GM21381 (cell line): ENCODE measurements around the gene MAP3K14.
"Not testable (repeated sequence)": the region's sequence is repeated elsewhere in the genome, so short reads cannot be mapped to it uniquely, and the experiment has no call there.

Experiments used
- ATAC-seq: cut with Tn5 transposase; IDR thresholded peaks from one replicate; pipeline ENCODE4 v1.9.1; 2021; ENCODE audit warnings: mild to moderate bottlenecking, moderate library complexity; ENCODE audit not compliant: unreplicated experiment

Gene MAP3K14

GRCh38 chr17:45316434-45317110 lies at the start of gene MAP3K14:
Gene MAP3K14 (minus strand): TSS chr17:45317020. CDS start chr17:45290745, 26,275 bp downstream.
- peak; percentile 21 for ATAC-seq

DNA sequence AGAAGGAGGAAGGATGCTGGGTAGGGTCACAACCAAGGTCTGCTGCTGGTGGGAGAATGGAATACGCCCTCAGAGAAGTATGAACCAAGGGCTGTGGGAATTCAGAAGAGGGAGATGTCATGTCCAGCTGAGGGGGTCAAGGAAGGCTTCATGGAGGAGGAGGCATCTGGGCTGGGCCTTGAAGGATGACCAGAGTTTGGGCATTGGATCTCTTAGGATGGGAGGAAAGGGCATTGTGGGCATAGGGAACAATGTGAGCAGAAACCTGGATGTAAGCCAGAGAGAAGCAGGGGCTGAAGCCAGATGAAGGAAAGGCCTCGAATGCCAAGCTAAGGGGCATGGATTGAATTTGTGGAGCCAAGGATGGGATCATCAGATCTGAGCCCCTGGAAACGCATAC lies 49.2 kb upstream of the MAP3K14 start:
- ATAC-seq = no peak

DNA sequence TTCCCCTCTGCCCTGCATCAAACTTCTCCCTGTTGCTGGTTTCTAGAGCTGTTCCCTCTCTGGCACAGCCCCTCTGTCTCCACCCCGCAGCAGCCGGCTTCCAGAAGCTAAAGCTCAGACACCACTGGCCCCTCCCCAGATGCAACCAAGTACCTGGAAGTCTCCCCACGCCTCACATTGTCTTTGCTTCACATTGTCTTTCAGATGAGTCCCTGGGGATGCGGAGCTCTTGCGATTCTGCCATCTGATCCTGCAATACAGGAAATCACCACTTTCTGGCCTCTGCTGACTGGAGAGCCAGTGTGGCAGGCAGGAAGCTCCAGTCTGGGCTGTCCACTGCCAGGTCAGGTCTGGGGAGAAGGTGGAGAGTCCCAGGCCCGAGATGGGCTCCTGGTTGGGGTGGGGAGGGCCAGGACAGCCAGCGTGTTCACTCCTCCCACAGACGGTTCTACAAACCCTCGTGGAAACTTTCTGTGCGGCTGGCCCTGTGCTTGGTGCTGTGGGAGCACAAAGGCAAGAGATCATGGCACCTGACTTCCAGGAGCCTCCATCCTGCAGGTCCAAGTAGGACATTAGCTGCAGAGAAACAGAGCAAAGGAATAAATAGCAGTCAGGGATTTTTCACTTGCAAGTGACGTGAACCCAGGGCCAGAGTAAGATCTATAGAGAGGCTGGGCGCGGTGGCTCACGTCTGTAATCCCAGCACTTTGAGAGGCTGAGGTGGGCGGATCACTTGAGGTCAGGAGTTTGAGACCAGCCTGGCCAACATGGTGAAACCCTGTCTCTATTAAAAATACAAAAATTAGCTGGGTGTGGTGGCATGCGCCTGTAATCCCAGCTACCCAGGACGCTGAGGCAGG lies 47.9 kb upstream of the MAP3K14 start:
- ATAC-seq = no peak

GRCh38 chr17:45363498-45363897 lies 46.7 kb upstream of the MAP3K14 start:
- no peak for ATAC-seq

DNA sequence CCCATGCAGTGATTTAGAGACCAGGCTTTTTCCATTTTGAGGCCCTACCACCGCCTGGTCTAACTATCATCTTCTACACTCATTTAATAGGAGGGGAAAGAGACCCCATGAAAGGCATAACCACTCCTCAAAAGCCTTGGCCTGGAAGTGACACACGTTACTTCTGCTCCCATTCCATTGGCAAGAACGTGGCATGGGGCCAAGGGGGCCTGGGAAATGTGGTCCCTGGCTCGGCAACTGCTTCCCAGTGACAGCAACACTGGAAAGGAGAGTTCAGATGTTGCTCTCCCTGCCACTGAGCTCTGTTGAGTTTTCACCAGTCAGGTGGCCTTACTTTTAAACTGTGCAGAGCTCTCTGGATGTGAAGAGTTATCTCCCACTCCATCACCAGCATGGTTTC lies 45.2 kb upstream of the MAP3K14 start:
- ATAC-seq = no peak

GRCh38 chr17:45361451-45361850 lies 44.6 kb upstream of the MAP3K14 start:
- no peak for ATAC-seq

GRCh38 chr17:45357364-45357997 lies 40.7 kb upstream of the MAP3K14 start:
- ATAC-seq = no peak

DNA sequence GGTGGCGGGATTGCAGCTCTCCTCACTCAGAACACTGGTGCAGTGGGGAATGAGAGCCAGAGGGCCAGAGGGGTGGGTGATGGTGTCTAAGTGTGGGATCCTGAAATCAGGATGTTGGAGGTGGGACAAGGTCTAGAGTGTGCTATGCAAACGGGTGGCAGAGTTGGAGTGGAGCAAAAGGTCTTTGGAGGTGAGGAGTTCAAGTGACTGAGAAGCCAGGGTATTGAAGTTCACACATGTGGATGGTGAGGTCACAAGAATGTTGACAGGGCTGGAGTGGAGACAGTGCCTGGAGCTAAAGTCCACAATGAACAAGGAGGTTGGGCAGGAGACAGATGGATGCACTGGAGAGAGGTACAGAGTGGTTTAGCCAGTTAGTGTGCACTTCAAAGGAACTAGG lies 38.3 kb upstream of the MAP3K14 start:
- no peak for ATAC-seq

GRCh38 chr17:45353043-45353442 lies 36.2 kb upstream of the MAP3K14 start:
- ATAC-seq = no peak

DNA sequence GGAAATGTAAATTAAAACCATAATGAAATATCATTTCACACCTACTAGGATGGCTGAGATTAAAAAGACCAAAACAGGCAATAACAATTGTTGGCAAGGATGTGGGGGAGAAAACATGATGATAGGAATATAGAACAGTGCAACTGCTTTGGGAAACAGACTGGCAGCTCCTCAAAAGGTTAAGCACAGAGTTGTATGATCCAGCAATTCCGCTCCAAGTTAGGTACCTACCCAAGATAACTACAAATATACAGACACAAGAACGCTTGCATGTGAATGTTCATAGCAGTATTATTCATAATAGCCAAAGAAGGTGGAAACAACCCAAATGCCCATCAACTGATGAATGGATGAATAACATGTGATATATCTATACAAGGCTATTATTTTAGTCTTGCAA lies 35.0 kb upstream of the MAP3K14 start:
- ATAC-seq = no peak

GRCh38 chr17:45347444-45347843 lies 30.6 kb upstream of the MAP3K14 start:
- ATAC-seq = no peak

- no peak for ATAC-seq
Observed at GRCh38 chr17:45346216-45347015, 29.6 kb upstream of the MAP3K14 start.

GRCh38 chr17:45345554-45346215 lies 28.9 kb upstream of the MAP3K14 start:
- ATAC-seq = no peak

DNA sequence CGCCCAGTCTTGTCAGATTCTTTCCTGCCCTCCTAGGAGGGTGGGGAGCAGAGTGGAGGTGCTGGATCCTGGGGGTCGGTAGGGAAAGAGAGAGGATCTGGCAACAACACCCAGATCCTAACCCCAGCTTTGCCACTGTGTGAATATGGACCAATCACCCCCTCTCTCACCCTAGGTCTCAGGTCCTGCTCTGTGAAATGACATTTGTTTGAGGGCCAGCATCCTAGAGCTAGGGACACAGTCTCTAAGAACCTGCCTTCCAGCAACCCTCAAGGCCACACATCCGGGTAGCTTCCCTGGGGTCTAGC lies 28.4 kb upstream of the MAP3K14 start:
- no peak for ATAC-seq

DNA sequence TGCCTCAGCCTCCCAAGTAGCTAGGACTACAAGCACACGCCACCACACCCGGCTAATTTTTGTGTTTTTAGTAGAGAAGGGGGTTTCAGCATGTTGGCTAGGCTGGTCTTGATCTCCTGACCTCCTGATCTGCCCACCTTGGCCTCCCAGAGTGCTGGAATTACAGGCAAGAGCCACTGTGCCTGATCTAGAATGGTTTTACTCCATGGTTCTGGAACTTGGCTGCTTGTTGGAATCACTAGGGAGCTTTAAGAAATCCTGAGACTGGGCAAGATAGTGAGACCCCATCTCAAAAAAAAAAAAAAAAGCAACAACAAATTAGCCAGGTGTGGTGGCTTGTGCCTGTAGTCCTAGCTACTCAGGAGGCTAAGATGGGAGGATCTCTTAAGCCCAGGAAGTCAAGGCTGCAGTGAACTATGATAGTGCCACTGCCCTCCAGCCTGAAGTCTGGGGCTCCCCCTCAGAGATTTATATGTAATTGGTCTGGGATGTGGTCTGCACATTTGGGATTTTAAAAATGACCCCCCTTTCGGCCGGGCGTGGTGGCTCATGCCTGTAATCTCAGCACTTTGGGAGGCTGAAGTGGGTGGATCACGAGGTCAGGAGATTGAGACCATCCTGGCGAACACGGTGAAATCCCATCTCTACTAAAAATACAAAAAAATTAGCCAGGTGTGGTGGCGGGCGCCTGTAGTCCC lies 27.3 kb upstream of the MAP3K14 start:
- ATAC-seq = not testable (repeated sequence)

DNA sequence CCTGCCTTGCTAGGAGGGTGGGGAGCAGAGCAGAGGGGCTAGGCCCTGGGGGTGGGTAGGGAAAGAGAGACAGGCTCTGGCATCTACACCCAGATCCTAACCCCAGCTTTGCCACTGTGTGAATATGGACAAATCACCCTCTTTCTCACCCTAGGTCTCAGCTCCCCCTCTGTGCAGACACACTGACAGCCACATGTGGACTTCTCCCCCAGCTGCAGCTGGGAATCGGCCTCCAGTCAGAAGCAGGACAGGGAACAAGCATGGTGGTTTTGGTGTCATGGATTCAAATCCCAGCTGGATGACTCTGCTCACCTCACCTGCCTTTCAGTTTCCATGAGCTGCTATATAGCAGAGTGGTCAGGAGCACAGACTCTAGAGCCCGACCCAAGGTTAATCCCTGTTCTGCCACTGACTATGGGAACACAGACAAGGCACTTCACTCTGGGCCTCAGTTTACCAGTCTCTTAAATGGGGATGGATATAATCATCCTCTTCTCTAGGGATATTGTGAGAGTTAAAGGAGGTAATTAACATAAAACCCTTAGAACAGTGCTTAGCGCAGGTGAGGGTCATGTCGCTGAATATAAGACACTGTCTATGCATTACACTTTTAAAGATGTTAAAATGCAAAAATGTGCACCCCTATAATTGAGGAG lies 26.2 kb upstream of the MAP3K14 start:
- no peak for ATAC-seq

DNA sequence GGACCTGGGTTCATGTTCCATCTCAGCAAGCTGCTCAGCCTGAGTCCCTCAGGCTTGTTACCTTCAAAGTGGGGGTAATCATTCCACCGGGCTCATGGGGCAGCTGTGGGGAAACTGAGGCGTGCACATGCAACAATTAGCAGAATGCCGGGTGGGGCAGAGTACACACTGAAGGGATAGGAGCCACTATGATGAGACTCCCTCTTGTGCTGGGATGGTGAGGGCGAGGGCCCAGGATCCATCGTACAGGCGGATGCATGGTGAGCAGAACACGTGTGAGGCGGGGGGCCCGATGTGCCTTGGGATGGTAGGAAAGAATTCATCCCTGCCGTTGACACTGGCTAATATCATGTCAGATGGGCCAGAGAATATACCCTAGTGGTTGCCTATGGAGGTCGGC lies 25.5 kb upstream of the MAP3K14 start:
- no peak for ATAC-seq

- ATAC-seq = no peak
Observed at GRCh38 chr17:45341533-45342158, 24.8 kb upstream of the MAP3K14 start.
